CD14-positive monocyte (primary cell): ENCODE results near the gene SLC28A3. TPM values are rescaled to one million over a fixed set of nuclear protein-coding genes. Genes with fewer than 3 reads are reported as not detected.

ENCODE experiments used
- DNase-seq, 3 donors: peaks; one replicate each; pipeline ENCODE4 v3.0.0-alpha.2; 2011 to 2022
- H2AFZ ChIP-seq: 2 replicates; pipeline ENCODE4 v1.6.0; 2012; ENCODE audit warnings: mild to moderate bottlenecking, low read depth, low read length, inconsistent platforms; ENCODE audit not compliant: insufficient read depth, poor library complexity, severe bottlenecking
- H3K27ac ChIP-seq, 2 donors: 1 replicate in 1 of 2; 2 replicates in 1 of 2; pipeline ENCODE4 v1.5.1; 2012 to 2013; ENCODE audit warnings: low read length in 2 of 2, control low read depth in 1 of 2, inconsistent platforms in 1 of 2, low read depth in 1 of 2, mild to moderate bottlenecking in 1 of 2
- H3K27me3 ChIP-seq, 2 donors: one replicate each; pipeline versions ENCODE4 v1.6.0 to v1.6.1; 2011 to 2013; ENCODE audit warnings: low read length in 2 of 2; ENCODE audit not compliant: control insufficient read depth in 2 of 2, insufficient read depth in 2 of 2
- H3K36me3 ChIP-seq, 2 donors: replicated peaks in 1 of 2; 1 replicate in 1 of 2; 2 replicates in 1 of 2; pipeline versions ENCODE4 v1.5.1 to v1.6.1; 2012 to 2013; ENCODE audit warnings: low read length in 2 of 2, control low read depth in 1 of 2, inconsistent platforms in 1 of 2, mild to moderate bottlenecking in 1 of 2; ENCODE audit not compliant: insufficient read depth in 2 of 2, control insufficient read depth in 1 of 2
- H3K4me1 ChIP-seq, 2 donors: 1 replicate in 1 of 2; 2 replicates in 1 of 2; pipeline versions ENCODE4 v1.5.1 to v1.6.1; 2012 to 2013; ENCODE audit warnings: low read length in 2 of 2, control low read depth in 1 of 2, inconsistent platforms in 1 of 2, mild to moderate bottlenecking in 1 of 2, moderate library complexity in 1 of 2; ENCODE audit not compliant: insufficient read depth in 2 of 2, control insufficient read depth in 1 of 2
- H3K4me2 ChIP-seq: replicated peaks from 2 replicates; pipeline ENCODE3; 2012; ENCODE audit warnings: low read length, moderate library complexity, mild to moderate bottlenecking; ENCODE audit not compliant: poor library complexity, severe bottlenecking; ENCODE audit errors: extremely low read depth
- H3K4me3 ChIP-seq, 3 experiments: fragments of 200-600 bp in 1 of 3; sonication (generic) in 1 of 3; replicated peaks in 1 of 3; 1 replicate in 2 of 3; 2 replicates in 1 of 3; pipeline ENCODE4 v1.5.1; 2011 to 2013; ENCODE audit warnings: low read length in 3 of 3, mild to moderate bottlenecking in 3 of 3, control low read depth in 2 of 3, low read depth in 2 of 3, inconsistent platforms in 1 of 3, moderate library complexity in 1 of 3
- H3K79me2 ChIP-seq: 2 replicates; pipeline ENCODE4 v1.6.0; 2012; ENCODE audit warnings: mild to moderate bottlenecking, control low read depth, inconsistent platforms, low read length, moderate library complexity; ENCODE audit not compliant: insufficient read depth
- H3K9ac ChIP-seq: 2 replicates; pipeline ENCODE4 v1.6.0; 2017; ENCODE audit warnings: low read length, mild to moderate bottlenecking; ENCODE audit not compliant: insufficient read depth, poor library complexity, severe bottlenecking
- H3K9me3 ChIP-seq, 2 donors: replicated peaks in 1 of 2; 1 replicate in 1 of 2; 2 replicates in 1 of 2; pipeline versions ENCODE4 v1.5.1 to v1.6.1; 2012 to 2013; ENCODE audit warnings: low read length in 2 of 2, control low read depth in 1 of 2; ENCODE audit not compliant: control insufficient read depth in 1 of 2, insufficient read depth in 1 of 2
- H4K20me1 ChIP-seq: 2 replicates; pipeline ENCODE4 v1.6.0; 2012; ENCODE audit warnings: mild to moderate bottlenecking, low read length, control low read depth, moderate library complexity; ENCODE audit not compliant: insufficient read depth
- H3K27ac Mint-ChIP-seq, 7 donors: one replicate each; pipeline ENCODE4 v1.8.0; 2020; ENCODE audit warnings: mild to moderate bottlenecking in 7 of 7, mixed read lengths in 7 of 7, moderate library complexity in 6 of 7, inconsistent platforms in 2 of 7
- H3K27me3 Mint-ChIP-seq, 3 donors: one replicate each; pipeline ENCODE4 v1.8.0; 2021 to 2022; ENCODE audit warnings: low read depth in 3 of 3, mild to moderate bottlenecking in 3 of 3, mixed read lengths in 3 of 3, moderate library complexity in 3 of 3, inconsistent platforms in 1 of 3
- H3K36me3 Mint-ChIP-seq, 2 donors: one replicate each; pipeline ENCODE4 v1.8.0; 2020; ENCODE audit warnings: mixed read lengths in 2 of 2, inconsistent platforms in 1 of 2, mild to moderate bottlenecking in 1 of 2
- H3K4me1 Mint-ChIP-seq: one replicate; pipeline ENCODE4 v1.8.0; 2020; ENCODE audit warnings: mild to moderate bottlenecking, mixed read lengths
- H3K4me3 Mint-ChIP-seq, 2 donors: one replicate each; pipeline ENCODE4 v1.8.0; 2020; ENCODE audit warnings: mild to moderate bottlenecking in 2 of 2, mixed read lengths in 2 of 2, moderate library complexity in 1 of 2
- H3K9me3 Mint-ChIP-seq, 7 donors: one replicate each; pipeline ENCODE4 v1.8.0; 2020 to 2022; ENCODE audit warnings: mixed read lengths in 7 of 7, mild to moderate bottlenecking in 6 of 7, moderate library complexity in 6 of 7, inconsistent platforms in 2 of 7
- WGBS: methylation state at CpG from one replicate; pipeline ENCODE4 v1.1.5; 2013; ENCODE audit warnings: missing lambda C conversion rate; ENCODE audit not compliant: insufficient coverage; 5-methylcytosine and 5-hydroxymethylcytosine counted together
- intact Hi-C, 2 donors: fragments of 100-400 bp; cut with micrococcal nuclease; formaldehyde crosslinking; loops; one replicate each; pipeline versions ENCODE4 v1.15.0 to v1.15.1; 2023
- polyA plus RNA-seq, 3 donors: library from polyadenylated mRNA; depleted of rRNA in 1 of 3; unstranded in 2 of 3; stranded (reverse) in 1 of 3; fragments of 300-500 nt in 2 of 3; fragments of >200 nt in 1 of 3; fragmentation: Illumina TruSeq in 2 of 3; gene quantifications; 1 replicate in 2 of 3; 2 replicates in 1 of 3; pipeline ENCODE4 v1.2.3, GENCODE V29; 2012 to 2021
- TF ChIP-seq, protein P1 (sequence below): fragments of 200-600 bp; IDR thresholded peaks from one replicate; pipeline ENCODE4 v1.8.0; 2022; ENCODE audit warnings: antibody characterized with exemption, mild to moderate bottlenecking

SLC28A3 gene
- polyA plus RNA-seq, 3 donors, result 1.9 TPM; not detected in 2

DNA sequence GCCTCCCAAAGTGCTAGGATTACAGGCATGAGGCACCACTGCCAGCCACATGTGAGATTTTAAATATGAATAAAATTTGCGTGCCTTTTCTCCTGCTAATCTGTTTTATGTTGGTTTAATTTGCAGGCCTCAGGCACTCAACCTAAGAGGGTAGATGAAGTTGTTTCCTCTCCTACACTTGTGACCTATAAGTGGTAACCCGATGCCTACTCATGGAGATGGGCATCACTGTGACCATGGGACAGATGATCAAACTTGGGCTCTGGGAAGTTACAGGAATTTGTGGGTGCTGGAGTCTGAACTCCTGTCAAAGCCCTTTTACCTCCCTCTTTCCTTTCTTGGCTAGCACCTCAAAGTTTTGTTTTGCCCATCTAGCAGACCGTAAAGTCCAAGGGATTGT is 1.1 kb downstream of the SLC28A3 start:
- no peaks in the 10 kb centered on the region for H4K20me1 ChIP-seq
- peaks cover 4% of the 10 kb centered on the region for H3K4me1 Mint-ChIP-seq
- DNase-seq, result no peak
- intact Hi-C loops, result no loop called here
- no peak overlapping the region for H3K27ac Mint-ChIP-seq
- no peaks in the 10 kb centered on the region for H3K9me3 ChIP-seq
- H3K9ac ChIP-seq, result no peak overlapping the region
- 100% methylated on average over 1 of the region's 3 CpGs for WGBS
- H3K79me2 ChIP-seq, result no peaks in the 10 kb centered on the region
- H3K27me3 Mint-ChIP-seq, result peaks cover 0 to 3% (median 0%) of the 10 kb centered on the region in 3 donors
- TF ChIP-seq, protein P1, sequence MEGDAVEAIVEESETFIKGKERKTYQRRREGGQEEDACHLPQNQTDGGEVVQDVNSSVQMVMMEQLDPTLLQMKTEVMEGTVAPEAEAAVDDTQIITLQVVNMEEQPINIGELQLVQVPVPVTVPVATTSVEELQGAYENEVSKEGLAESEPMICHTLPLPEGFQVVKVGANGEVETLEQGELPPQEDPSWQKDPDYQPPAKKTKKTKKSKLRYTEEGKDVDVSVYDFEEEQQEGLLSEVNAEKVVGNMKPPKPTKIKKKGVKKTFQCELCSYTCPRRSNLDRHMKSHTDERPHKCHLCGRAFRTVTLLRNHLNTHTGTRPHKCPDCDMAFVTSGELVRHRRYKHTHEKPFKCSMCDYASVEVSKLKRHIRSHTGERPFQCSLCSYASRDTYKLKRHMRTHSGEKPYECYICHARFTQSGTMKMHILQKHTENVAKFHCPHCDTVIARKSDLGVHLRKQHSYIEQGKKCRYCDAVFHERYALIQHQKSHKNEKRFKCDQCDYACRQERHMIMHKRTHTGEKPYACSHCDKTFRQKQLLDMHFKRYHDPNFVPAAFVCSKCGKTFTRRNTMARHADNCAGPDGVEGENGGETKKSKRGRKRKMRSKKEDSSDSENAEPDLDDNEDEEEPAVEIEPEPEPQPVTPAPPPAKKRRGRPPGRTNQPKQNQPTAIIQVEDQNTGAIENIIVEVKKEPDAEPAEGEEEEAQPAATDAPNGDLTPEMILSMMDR, result no peak
- no peak overlapping the region for H2AFZ ChIP-seq
- H3K36me3 ChIP-seq, result no peaks in the 10 kb centered on the region
- no peak overlapping the region for H3K27ac ChIP-seq
- H3K4me1 ChIP-seq, result no peaks in the 10 kb centered on the region
- peaks cover 0 to 2% (median 0%) of the 10 kb centered on the region in 7 donors for H3K9me3 Mint-ChIP-seq
- H3K4me3 Mint-ChIP-seq, result no peak overlapping the region
- H3K27me3 ChIP-seq, result no peaks in the 10 kb centered on the region
- no peak overlapping the region for H3K4me2 ChIP-seq
- H3K4me3 ChIP-seq, result no peak overlapping the region
- no peaks in the 10 kb centered on the region for H3K36me3 Mint-ChIP-seq

DNA sequence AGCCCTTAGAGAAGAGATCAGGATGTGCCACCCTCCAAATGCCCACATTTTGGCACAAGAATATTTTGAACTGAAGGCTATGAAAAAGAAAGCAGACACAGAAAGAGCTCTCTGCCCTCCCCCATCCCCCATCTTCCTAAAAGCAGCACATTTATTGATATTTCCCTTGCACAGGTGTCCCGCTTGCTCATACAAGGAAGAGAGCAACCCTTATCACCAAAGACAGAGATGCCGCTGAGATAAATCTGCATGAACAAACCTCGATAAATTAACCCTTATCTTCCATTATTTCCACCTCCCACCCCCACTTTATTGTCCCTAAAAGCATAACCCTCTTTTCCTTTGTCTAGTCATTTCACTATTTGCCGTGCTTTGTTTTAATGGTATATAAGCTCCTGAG is 1.8 kb downstream of the SLC28A3 start:
- DNase-seq, result no peak
- Histone ChIP-seq H3K79me2 (no peaks in the 10 kb centered on the region), H3K27ac (no peak overlapping the region), H3K4me1 (no peaks in the 10 kb centered on the region), H3K36me3 (no peaks in the 10 kb centered on the region), H2AFZ (no peak overlapping the region), H3K9me3 (no peaks in the 10 kb centered on the region), H3K9ac (no peak overlapping the region), H3K27me3 (no peaks in the 10 kb centered on the region), H4K20me1 (no peaks in the 10 kb centered on the region), H3K4me2 (no peak overlapping the region), H3K4me3 (no peak overlapping the region)
- Mint-ChIP-seq H3K27me3 (no peaks in the 10 kb centered on the region), H3K36me3 (no peaks in the 10 kb centered on the region), H3K27ac (no peak overlapping the region), H3K9me3 (peaks cover 0 to 2% (median 0%) of the 10 kb centered on the region in 7 donors), H3K4me1 (peaks cover 8% of the 10 kb centered on the region), H3K4me3 (no peak overlapping the region)
- TF ChIP-seq, protein P1, result no peak
- intact Hi-C loops, result no loop called here
- WGBS, result 100% methylated on average over 1 of the region's 4 CpGs
